ENCODE results near the gene LEPR. TPM values are rescaled to one million over a fixed set of nuclear protein-coding genes. Genes with fewer than 3 reads are reported as not detected.

The LEPR gene
- total and polyA plus RNA-seq, 4 donors = 42.0 to 103 (median 72.7) TPM

- TF ChIP-seq CTCF (IDR thresholded peaks at IDR 0.05; ENCODE audit: low read depth, low read length, missing input control) (no peak), ZBTB33 (IDR thresholded peaks at IDR 0.05) (no peak), GABPA (IDR thresholded peaks at IDR 0.05 in 1 of 2, conservative IDR thresholded peaks at IDR 0.05 in 1 of 2) (no peak)
Measured at GRCh38 chr1:65440322-65440900, 19.9 kb downstream of the LEPR start (continued).

- Histone ChIP-seq H3K9ac (ENCODE audit: low read depth in 1 of 2, low read length in 2 of 2) (no peak overlapping the region), H3K9me3 (ENCODE audit: control insufficient read depth in 4 of 4, low read length in 3 of 4) (no peaks in the 10 kb centered on the region), H3K4me1 (ENCODE audit: control insufficient read depth in 4 of 4, insufficient read depth in 4 of 4, low read length in 3 of 4) (no peaks in the 10 kb centered on the region), H3K27ac (ENCODE audit: low read depth in 1 of 2, low read length in 2 of 2) (no peak overlapping the region), H3K27me3 (ENCODE audit: control insufficient read depth in 4 of 4, insufficient read depth in 4 of 4, low read length in 3 of 4) (no peaks in the 10 kb centered on the region), H3K36me3 (ENCODE audit: control insufficient read depth in 4 of 4, insufficient read depth in 3 of 4, low read depth in 1 of 4, low read length in 3 of 4) (no peaks in the 10 kb centered on the region), H3K4me3 (ENCODE audit: low read depth in 1 of 3, low read length in 3 of 3) (no peak overlapping the region)
- DNase-seq (ENCODE audit: low spot score) = no peak
- 74% methylated on average over 1 of the region's 1 CpG for WGBS
- TF ChIP-seq EGR1 (IDR thresholded peaks at IDR 0.05; ENCODE audit: low read depth in 2 of 2) = no peak
- TF ChIP-seq MAX (IDR thresholded peaks at IDR 0.05) = no peak
- TF ChIP-seq HNF4G (IDR thresholded peaks at IDR 0.05) = no peak
- no peak for TF ChIP-seq FOXA2 (IDR thresholded peaks at IDR 0.05)
- no peak for TF ChIP-seq RAD21 (IDR thresholded peaks at IDR 0.05)
- TF ChIP-seq TAF1 (conservative IDR thresholded peaks at IDR 0.05) = no peak
- TF ChIP-seq HNF4A (conservative IDR thresholded peaks at IDR 0.05) = no peak
- TF ChIP-seq RXRA (IDR thresholded peaks at IDR 0.05) = no peak
- TF ChIP-seq ZBTB33 (IDR thresholded peaks at IDR 0.05) = no peak
- TF ChIP-seq NR2F2 (IDR thresholded peaks at IDR 0.05) = no peak
- no peak for TF ChIP-seq REST (IDR thresholded peaks at IDR 0.05)
- TF ChIP-seq JUND (IDR thresholded peaks at IDR 0.05) = no peak
- no peak for TF ChIP-seq CTCF (IDR thresholded peaks at IDR 0.05; ENCODE audit: low read depth, low read length, missing input control)
- TF ChIP-seq SP1 (IDR thresholded peaks at IDR 0.05) = no peak
- TF ChIP-seq FOXA1 (IDR thresholded peaks at IDR 0.05) = no peak
- TF ChIP-seq ATF3 (IDR thresholded peaks at IDR 0.05) = no peak
- no peak for TF ChIP-seq GABPA (IDR thresholded peaks at IDR 0.05 in 1 of 2, conservative IDR thresholded peaks at IDR 0.05 in 1 of 2)
- no peak for TF ChIP-seq YY1 (IDR thresholded peaks at IDR 0.05)
Measured at GRCh38 chr1:65440915-65441314, 20.4 kb downstream of the LEPR start.

Measured in liver (tissue), 9 donors.